Measurements from ENCODE around the gene FSTL4. TPM values are rescaled to one million over a fixed set of nuclear protein-coding genes. Genes with fewer than 3 reads are reported as not detected.

Gene FSTL4
- total RNA-seq, 4 donors from 2014 or later = 0.27 TPM; not detected in 3

DNA sequence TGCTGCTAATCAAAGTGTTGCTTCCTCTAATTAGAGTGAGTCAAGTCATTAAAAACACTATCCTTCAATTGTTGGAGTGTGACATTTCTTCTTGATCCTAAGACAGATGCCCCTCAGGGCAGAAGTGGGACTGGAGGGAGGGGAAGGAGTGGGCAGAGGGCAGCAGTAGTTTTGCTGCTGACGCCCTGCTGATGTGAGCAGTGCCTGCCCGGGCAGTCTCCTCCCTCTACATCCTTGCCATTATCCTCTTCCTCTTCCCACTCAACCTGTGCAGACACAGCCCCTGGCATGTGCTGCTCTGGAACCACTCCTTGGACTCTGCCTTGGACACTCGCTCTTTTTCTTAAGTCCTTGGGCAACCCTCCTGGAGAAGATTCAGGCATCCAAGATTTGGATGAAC is 328.0 kb downstream of the FSTL4 start:
- WGBS, 2 donors (ENCODE audit: low coverage in 1 of 2) = 90 to 91% methylated on average over 2 to 3 of the region's 3 CpGs
- H3K4me1 ChIP-seq = peaks cover 0 to 6% (median 0%) of the 10 kb centered on the region in 4 donors
- in situ Hi-C loops (cut with MboI; ENCODE audit: low pct_ligation_motif_present in 1 of 4, low pct_unique_long_range_greater_than_20kb in 1 of 4, low sequenced_read_pairs in 3 of 4) (loop anchor here in 3 of 4 donors (25.0 kb wide), 1 partner anchor 172 kb away; no protein-coding TSS in a partner anchor), intact Hi-C loops (cut with DNase I; ENCODE audit: low total_unique reads) (no loop called here)
- no peaks in the 10 kb centered on the region for H3K36me3 ChIP-seq
- no peak overlapping the region for H3K27ac ChIP-seq
- no peaks in the 10 kb centered on the region for H3K9me3 ChIP-seq
- TF ChIP-seq EP300 (IDR thresholded peaks at IDR 0.05; ENCODE audit: low read depth) (no peak), POLR2A (IDR thresholded peaks at IDR 0.05) (no peak)
- DNase-seq = no peak
- no peaks in the 10 kb centered on the region for H3K27me3 ChIP-seq
- H3K4me3 ChIP-seq = no peak overlapping the region

DNA sequence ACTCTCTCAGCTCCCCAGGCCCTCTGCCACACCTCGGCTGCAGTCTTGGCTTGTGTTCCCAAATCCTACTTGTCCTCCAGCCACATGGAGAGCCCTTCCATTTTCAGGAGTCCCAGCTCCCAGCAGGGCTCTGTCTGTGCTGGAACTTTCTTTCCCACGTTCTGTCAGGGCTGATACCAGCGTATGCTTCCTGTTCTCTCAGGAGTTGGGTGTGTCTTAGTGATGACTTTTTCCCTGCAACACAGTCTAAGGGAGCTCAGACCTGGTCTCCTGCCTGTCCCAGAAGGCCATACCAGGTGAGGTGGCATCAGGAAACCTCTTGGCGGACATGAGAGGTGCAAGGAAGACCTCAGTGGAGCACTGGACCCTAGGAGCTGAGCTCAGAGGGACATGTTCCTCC is 334.0 kb downstream of the FSTL4 start:
- Histone ChIP-seq H3K36me3 (no peaks in the 10 kb centered on the region), H3K27ac (no peak overlapping the region), H3K4me3 (no peak overlapping the region), H3K27me3 (no peaks in the 10 kb centered on the region), H3K4me1 (no peaks in the 10 kb centered on the region), H3K9me3 (no peaks in the 10 kb centered on the region)
- DNase-seq = no peak
- 34 to 58% methylated on average over 3 to 4 of the region's 4 CpGs for WGBS, 2 donors (ENCODE audit: low coverage in 1 of 2)
- no peak for TF ChIP-seq POLR2AphosphoS5 (IDR thresholded peaks at IDR 0.05)
- no peak for TF ChIP-seq EP300 (IDR thresholded peaks at IDR 0.05; ENCODE audit: low read depth)
- TF ChIP-seq POLR2A (IDR thresholded peaks at IDR 0.05) = no peak
- TF ChIP-seq, protein P1, sequence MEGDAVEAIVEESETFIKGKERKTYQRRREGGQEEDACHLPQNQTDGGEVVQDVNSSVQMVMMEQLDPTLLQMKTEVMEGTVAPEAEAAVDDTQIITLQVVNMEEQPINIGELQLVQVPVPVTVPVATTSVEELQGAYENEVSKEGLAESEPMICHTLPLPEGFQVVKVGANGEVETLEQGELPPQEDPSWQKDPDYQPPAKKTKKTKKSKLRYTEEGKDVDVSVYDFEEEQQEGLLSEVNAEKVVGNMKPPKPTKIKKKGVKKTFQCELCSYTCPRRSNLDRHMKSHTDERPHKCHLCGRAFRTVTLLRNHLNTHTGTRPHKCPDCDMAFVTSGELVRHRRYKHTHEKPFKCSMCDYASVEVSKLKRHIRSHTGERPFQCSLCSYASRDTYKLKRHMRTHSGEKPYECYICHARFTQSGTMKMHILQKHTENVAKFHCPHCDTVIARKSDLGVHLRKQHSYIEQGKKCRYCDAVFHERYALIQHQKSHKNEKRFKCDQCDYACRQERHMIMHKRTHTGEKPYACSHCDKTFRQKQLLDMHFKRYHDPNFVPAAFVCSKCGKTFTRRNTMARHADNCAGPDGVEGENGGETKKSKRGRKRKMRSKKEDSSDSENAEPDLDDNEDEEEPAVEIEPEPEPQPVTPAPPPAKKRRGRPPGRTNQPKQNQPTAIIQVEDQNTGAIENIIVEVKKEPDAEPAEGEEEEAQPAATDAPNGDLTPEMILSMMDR (IDR thresholded peaks at IDR 0.05) = no peak
- intact Hi-C loops (cut with DNase I; ENCODE audit: low total_unique reads) (no loop called here), in situ Hi-C loops (cut with MboI; ENCODE audit: low pct_ligation_motif_present in 1 of 4, low pct_unique_long_range_greater_than_20kb in 1 of 4, low sequenced_read_pairs in 3 of 4) (loop anchor here in 3 of 4 donors (25.0 kb wide), 1 partner anchor 166 kb away; no protein-coding TSS in a partner anchor)

DNA sequence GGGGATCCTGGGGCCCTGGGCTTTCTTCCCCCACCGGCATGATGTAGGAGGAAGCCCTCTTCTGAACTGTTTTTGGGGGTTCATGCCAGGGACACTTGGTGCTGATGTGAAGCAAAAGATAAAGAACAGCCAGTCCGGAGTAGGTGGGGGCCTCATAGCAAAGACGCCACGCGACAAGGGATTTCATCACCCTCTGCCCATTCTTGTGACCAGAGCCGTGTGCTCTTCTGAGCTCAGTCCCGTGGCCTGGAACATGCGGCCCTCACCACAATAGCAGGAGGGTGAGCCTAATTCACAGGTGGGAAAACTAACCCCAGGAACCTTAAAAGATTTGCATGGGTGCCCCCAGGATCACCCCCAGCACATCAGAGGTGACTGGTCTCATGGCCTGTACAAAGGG is 334.6 kb downstream of the FSTL4 start:
- WGBS, 2 donors (ENCODE audit: low coverage in 1 of 2) = 91 to 92% methylated on average over 2 to 8 of the region's 8 CpGs
- in situ Hi-C loops (cut with MboI; ENCODE audit: low pct_ligation_motif_present in 1 of 4, low pct_unique_long_range_greater_than_20kb in 1 of 4, low sequenced_read_pairs in 3 of 4) = loop anchor here in 3 of 4 donors (25.0 kb wide), 1 partner anchor 165 kb away; no protein-coding TSS in a partner anchor
- Histone ChIP-seq H3K9me3 (no peaks in the 10 kb centered on the region), H3K4me3 (no peak overlapping the region), H3K36me3 (no peaks in the 10 kb centered on the region), H3K27me3 (no peaks in the 10 kb centered on the region), H3K27ac (no peak overlapping the region), H3K4me1 (no peaks in the 10 kb centered on the region)
- TF ChIP-seq, protein P1 (IDR thresholded peaks at IDR 0.05) = no peak
- TF ChIP-seq POLR2AphosphoS5 (IDR thresholded peaks at IDR 0.05) = no peak
- TF ChIP-seq EP300 (IDR thresholded peaks at IDR 0.05; ENCODE audit: low read depth) = no peak
- no peak for TF ChIP-seq POLR2A (IDR thresholded peaks at IDR 0.05)
- DNase-seq = no peak
- intact Hi-C loops (cut with DNase I; ENCODE audit: low total_unique reads) = no loop called here

DNA sequence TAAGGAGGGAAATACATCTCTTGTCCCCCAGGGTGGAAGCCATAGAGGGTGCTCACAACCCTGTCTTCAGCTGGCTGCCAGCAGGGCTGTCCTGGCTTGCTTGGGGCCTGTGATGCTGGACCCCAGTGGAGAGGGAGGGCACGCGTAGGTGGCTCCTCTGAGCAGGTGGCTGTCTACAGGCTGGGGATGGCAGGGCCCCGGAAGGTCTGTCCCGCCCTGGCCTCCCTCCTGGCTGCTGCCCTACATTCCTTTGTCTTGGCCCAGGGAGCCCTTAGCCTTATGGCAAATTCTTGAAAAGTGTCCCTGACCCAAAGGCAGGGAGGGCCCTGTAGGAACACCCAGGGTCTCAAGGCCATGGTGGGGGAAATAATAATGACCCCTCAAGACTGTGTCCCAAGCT is 336.2 kb downstream of the FSTL4 start:
- in situ Hi-C loops (cut with MboI; ENCODE audit: low pct_ligation_motif_present in 1 of 4, low pct_unique_long_range_greater_than_20kb in 1 of 4, low sequenced_read_pairs in 3 of 4) (loop anchor here in 3 of 4 donors (25.0 kb wide), 1 partner anchor 164 kb away; no protein-coding TSS in a partner anchor), intact Hi-C loops (cut with DNase I; ENCODE audit: low total_unique reads) (no loop called here)
- DNase-seq = no peak
- Histone ChIP-seq H3K27me3 (no peaks in the 10 kb centered on the region), H3K4me1 (no peaks in the 10 kb centered on the region), H3K9me3 (no peaks in the 10 kb centered on the region), H3K27ac (no peak overlapping the region), H3K4me3 (no peak overlapping the region), H3K36me3 (no peaks in the 10 kb centered on the region)
- 84% methylated on average over 4 of the region's 4 CpGs; no CpG with 5 or more reads in 1 of the 2 donors for WGBS, 2 donors (ENCODE audit: low coverage in 1 of 2)
- no peak for TF ChIP-seq EP300 (IDR thresholded peaks at IDR 0.05; ENCODE audit: low read depth)

DNA sequence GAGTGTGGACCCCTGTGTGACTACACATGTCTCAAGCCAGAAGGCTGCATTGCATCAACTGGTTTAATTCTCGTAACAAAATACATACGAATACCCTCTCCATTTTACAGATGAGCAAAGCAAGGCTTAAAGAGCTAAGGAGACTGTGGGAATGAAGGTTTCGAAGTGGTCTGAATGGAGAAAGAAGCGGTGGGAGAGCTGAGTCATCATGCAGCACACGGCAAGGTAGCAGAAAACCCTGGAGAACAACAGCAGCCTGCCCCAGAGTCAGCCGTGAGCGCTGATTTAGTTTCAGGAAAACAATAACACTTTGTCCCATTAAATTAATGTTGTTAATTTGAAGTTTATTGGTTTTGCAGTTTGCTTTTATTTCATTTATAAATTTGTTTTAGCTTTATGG is 336.7 kb downstream of the FSTL4 start:
- Histone ChIP-seq H3K4me3 (no peak overlapping the region), H3K9me3 (no peaks in the 10 kb centered on the region), H3K4me1 (no peaks in the 10 kb centered on the region), H3K36me3 (no peaks in the 10 kb centered on the region), H3K27ac (no peak overlapping the region), H3K27me3 (no peaks in the 10 kb centered on the region)
- intact Hi-C loops (cut with DNase I; ENCODE audit: low total_unique reads) = no loop called here
- 89 to 94% methylated on average over 3 to 7 of the region's 7 CpGs for WGBS, 2 donors (ENCODE audit: low coverage in 1 of 2)
- in situ Hi-C loops (cut with MboI; ENCODE audit: low pct_ligation_motif_present in 1 of 4, low pct_unique_long_range_greater_than_20kb in 1 of 4, low sequenced_read_pairs in 3 of 4) = loop anchor here in 3 of 4 donors (25.0 kb wide), 1 partner anchor 163 kb away; no protein-coding TSS in a partner anchor
- no peak for DNase-seq
- TF ChIP-seq POLR2A (IDR thresholded peaks at IDR 0.05) (no peak), POLR2AphosphoS5 (IDR thresholded peaks at IDR 0.05) (no peak), EP300 (IDR thresholded peaks at IDR 0.05; ENCODE audit: low read depth) (no peak)
- TF ChIP-seq, protein P1 (IDR thresholded peaks at IDR 0.05) = no peak

All from transverse colon (tissue), 4 donors.